GM12892 (cell line): Measurements from ENCODE around the gene ZNF354C.

Source experiments
- POLR2A ChIP-seq: IDR thresholded peaks from 2 replicates; pipeline ENCODE4 v1.6.1; 2011; ENCODE audit warnings: low read depth, low read length, control low read depth
- POLR2AphosphoS5 ChIP-seq: IDR thresholded peaks from 2 replicates; pipeline ENCODE4 v1.6.1; 2011; ENCODE audit warnings: low read depth, low read length, control low read depth
- TAF1 ChIP-seq: IDR thresholded peaks from 2 replicates; pipeline ENCODE4 v1.6.1; 2011; ENCODE audit warnings: low read depth, mild to moderate bottlenecking, control low read depth, low read length, borderline replicate concordance

- TF ChIP-seq POLR2A = no peak
- no peak for TF ChIP-seq TAF1
- no peak for TF ChIP-seq POLR2AphosphoS5
These were observed 20.6 kb downstream of the ZNF354C start for GRCh38 chr5:179080724-179081123.
